ENCODE results near the gene PLCB2. TPM values are rescaled to one million over a fixed set of nuclear protein-coding genes. Genes with fewer than 3 reads are reported as not detected.

Gene PLCB2
- total and polyA plus RNA-seq, 2 experiments from 2014 or later: 9.5 to 13.8 TPM

DNA sequence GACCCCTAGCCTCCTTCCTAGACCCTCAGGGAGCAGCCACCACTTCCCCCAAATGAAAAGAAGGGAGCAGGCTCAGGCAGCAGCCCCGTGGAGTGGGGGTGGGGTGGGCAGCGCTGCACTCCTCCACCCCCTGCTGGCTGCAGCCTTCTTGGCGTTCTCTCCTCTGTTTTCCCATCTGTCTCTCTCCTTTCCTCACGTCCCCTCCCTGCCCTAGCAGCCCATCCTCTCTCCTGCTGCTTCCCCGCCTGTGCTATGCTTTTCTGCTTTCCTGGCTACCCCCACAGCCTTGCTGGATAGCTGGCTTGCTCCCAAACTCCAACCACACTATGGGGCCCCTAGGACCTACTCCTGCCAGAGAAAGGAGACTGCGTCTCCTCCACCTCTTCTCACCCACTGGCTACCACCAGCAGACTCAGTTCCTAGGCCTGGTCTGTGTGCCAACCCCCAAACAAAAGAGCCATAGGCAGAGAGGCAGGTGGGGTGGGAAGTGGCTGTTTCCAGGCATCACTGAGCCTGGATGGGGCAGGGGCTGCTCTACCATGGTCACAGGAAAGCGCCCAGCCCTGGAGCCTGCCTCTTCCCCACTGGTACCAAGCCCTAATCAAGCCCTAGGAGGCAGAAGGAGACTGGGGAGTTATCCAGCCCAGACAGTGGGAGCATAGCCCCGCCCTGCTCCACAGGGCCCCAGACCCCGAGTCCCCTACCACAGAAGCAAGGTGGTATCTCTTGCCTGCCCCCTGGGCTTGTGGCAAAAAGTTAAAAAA, 46.9 kb upstream of the PLCB2 start:
- Histone ChIP-seq H3K27ac (ENCODE audit: low read depth) (no peak overlapping the region), H3K79me2 (replicated peaks; ENCODE audit: insufficient read depth) (no peaks in the 10 kb centered on the region), H2AFZ (peak overlapping the region; percentile 95), H3K27me3 (ENCODE audit: insufficient read depth) (peaks cover 22% of the 10 kb centered on the region), H4K20me1 (replicated peaks; ENCODE audit: insufficient read depth) (no peaks in the 10 kb centered on the region), H3K36me3 (ENCODE audit: insufficient read depth) (no peaks in the 10 kb centered on the region), H3K4me1 (ENCODE audit: insufficient read depth) (peaks cover 25% of the 10 kb centered on the region), H3F3A (replicated peaks; ENCODE audit: low read depth) (peaks cover 22% of the 10 kb centered on the region), H3K4me2 (peak overlapping the region; percentile 80), H3K4me3 (peak overlapping the region; percentile 44), H3K9me2 (ENCODE audit: insufficient read depth) (no peaks in the 10 kb centered on the region)
- Mint-ChIP-seq H3K36me3 (ENCODE audit: low read depth) (no peaks in the 10 kb centered on the region; the same call in 2 of the 3 replicates), H3K27me3 (ENCODE audit: insufficient read depth, low read depth, poor library complexity) (peaks cover 19% of the 10 kb centered on the region), H3K9me3 (peaks cover 3% of the 10 kb centered on the region; the same call in 2 of the 3 replicates), H3K4me1 (peaks cover 34% of the 10 kb centered on the region), H3K4me3 (peak overlapping the region; percentile 16; the same call in 2 of the 3 replicates), H3K27ac (no peak overlapping the region)
- DNase-seq (ENCODE audit: low spot score) (peak; percentile 83), ATAC-seq (peak; percentile 44)
- no peak for TF ChIP-seq STAT1 (IDR thresholded peaks at IDR 0.05; ENCODE audit: unreplicated experiment)
- no peak for TF ChIP-seq ZNF114 (CRISPR knock-in tag; IDR thresholded peaks at IDR 0.05)
- no peak for TF ChIP-seq NANOG (IDR thresholded peaks at IDR 0.05; ENCODE audit: borderline replicate concordance)
- TF ChIP-seq, protein P1, sequence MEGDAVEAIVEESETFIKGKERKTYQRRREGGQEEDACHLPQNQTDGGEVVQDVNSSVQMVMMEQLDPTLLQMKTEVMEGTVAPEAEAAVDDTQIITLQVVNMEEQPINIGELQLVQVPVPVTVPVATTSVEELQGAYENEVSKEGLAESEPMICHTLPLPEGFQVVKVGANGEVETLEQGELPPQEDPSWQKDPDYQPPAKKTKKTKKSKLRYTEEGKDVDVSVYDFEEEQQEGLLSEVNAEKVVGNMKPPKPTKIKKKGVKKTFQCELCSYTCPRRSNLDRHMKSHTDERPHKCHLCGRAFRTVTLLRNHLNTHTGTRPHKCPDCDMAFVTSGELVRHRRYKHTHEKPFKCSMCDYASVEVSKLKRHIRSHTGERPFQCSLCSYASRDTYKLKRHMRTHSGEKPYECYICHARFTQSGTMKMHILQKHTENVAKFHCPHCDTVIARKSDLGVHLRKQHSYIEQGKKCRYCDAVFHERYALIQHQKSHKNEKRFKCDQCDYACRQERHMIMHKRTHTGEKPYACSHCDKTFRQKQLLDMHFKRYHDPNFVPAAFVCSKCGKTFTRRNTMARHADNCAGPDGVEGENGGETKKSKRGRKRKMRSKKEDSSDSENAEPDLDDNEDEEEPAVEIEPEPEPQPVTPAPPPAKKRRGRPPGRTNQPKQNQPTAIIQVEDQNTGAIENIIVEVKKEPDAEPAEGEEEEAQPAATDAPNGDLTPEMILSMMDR (conservative IDR thresholded peaks at IDR 0.05; ENCODE audit: low read depth in 2 of 2): peak in 1 of 2 experiments; percentile 49; a peak in 3 of 4 replicates

DNA sequence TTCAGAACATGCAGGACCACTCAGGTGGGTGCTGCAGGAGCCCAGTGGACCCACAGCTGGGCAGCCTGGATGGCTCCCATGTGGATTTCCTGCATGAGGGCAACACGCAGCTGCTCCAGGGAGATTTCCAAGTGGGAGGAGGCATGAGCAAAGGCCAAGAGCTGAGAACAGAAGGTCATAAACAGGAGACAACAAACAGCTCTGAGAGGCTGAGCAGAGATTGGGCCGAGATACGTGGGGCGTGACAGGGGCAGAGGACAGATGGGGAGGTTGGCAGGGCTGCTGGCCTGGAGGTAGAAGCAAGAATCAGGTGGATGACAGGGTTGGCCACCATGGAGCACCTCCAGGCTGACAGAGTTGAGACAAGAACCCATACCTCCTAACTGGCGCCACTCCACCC, 46.0 kb upstream of the PLCB2 start:
- no peak for ATAC-seq
- Histone ChIP-seq H3K4me3 (no peak overlapping the region), H2AFZ (peak overlapping the region; percentile 69; the same call in 1 of the 2 replicates), H3K4me1 (ENCODE audit: insufficient read depth) (peaks cover 18% of the 10 kb centered on the region), H3K27ac (ENCODE audit: low read depth) (no peak overlapping the region), H3K79me2 (replicated peaks; ENCODE audit: insufficient read depth) (no peaks in the 10 kb centered on the region), H3K36me3 (ENCODE audit: insufficient read depth) (no peaks in the 10 kb centered on the region), H4K20me1 (replicated peaks; ENCODE audit: insufficient read depth) (no peaks in the 10 kb centered on the region), H3K27me3 (ENCODE audit: insufficient read depth) (peaks cover 15% of the 10 kb centered on the region), H3K4me2 (peak overlapping the region; percentile 80), H3F3A (replicated peaks; ENCODE audit: low read depth) (peaks cover 16% of the 10 kb centered on the region), H3K9me2 (ENCODE audit: insufficient read depth) (no peaks in the 10 kb centered on the region)
- Mint-ChIP-seq H3K27ac (no peak overlapping the region), H3K27me3 (ENCODE audit: insufficient read depth, low read depth, poor library complexity) (peaks cover 15% of the 10 kb centered on the region), H3K4me1 (peaks cover 29% of the 10 kb centered on the region), H3K36me3 (ENCODE audit: low read depth) (no peaks in the 10 kb centered on the region; the same call in 2 of the 3 replicates), H3K4me3 (no peak overlapping the region; the same call in 2 of the 3 replicates), H3K9me3 (no peaks in the 10 kb centered on the region; the same call in 2 of the 3 replicates)
- DNase-seq (ENCODE audit: low spot score): no peak
- TF ChIP-seq EZH2 (IDR thresholded peaks at IDR 0.05; ENCODE audit: low read depth, unreplicated experiment) (no peak), JUNB (IDR thresholded peaks at IDR 0.05; ENCODE audit: unreplicated experiment) (no peak), STAT1 (IDR thresholded peaks at IDR 0.05; ENCODE audit: unreplicated experiment) (no peak), ZNF331 (CRISPR knock-in tag; IDR thresholded peaks at IDR 0.05; ENCODE audit: low read depth) (no peak)
- TF ChIP-seq, protein P2, sequence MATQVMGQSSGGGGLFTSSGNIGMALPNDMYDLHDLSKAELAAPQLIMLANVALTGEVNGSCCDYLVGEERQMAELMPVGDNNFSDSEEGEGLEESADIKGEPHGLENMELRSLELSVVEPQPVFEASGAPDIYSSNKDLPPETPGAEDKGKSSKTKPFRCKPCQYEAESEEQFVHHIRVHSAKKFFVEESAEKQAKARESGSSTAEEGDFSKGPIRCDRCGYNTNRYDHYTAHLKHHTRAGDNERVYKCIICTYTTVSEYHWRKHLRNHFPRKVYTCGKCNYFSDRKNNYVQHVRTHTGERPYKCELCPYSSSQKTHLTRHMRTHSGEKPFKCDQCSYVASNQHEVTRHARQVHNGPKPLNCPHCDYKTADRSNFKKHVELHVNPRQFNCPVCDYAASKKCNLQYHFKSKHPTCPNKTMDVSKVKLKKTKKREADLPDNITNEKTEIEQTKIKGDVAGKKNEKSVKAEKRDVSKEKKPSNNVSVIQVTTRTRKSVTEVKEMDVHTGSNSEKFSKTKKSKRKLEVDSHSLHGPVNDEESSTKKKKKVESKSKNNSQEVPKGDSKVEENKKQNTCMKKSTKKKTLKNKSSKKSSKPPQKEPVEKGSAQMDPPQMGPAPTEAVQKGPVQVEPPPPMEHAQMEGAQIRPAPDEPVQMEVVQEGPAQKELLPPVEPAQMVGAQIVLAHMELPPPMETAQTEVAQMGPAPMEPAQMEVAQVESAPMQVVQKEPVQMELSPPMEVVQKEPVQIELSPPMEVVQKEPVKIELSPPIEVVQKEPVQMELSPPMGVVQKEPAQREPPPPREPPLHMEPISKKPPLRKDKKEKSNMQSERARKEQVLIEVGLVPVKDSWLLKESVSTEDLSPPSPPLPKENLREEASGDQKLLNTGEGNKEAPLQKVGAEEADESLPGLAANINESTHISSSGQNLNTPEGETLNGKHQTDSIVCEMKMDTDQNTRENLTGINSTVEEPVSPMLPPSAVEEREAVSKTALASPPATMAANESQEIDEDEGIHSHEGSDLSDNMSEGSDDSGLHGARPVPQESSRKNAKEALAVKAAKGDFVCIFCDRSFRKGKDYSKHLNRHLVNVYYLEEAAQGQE (IDR thresholded peaks at IDR 0.05; ENCODE audit: unreplicated experiment): no peak
- TF ChIP-seq, protein P3, sequence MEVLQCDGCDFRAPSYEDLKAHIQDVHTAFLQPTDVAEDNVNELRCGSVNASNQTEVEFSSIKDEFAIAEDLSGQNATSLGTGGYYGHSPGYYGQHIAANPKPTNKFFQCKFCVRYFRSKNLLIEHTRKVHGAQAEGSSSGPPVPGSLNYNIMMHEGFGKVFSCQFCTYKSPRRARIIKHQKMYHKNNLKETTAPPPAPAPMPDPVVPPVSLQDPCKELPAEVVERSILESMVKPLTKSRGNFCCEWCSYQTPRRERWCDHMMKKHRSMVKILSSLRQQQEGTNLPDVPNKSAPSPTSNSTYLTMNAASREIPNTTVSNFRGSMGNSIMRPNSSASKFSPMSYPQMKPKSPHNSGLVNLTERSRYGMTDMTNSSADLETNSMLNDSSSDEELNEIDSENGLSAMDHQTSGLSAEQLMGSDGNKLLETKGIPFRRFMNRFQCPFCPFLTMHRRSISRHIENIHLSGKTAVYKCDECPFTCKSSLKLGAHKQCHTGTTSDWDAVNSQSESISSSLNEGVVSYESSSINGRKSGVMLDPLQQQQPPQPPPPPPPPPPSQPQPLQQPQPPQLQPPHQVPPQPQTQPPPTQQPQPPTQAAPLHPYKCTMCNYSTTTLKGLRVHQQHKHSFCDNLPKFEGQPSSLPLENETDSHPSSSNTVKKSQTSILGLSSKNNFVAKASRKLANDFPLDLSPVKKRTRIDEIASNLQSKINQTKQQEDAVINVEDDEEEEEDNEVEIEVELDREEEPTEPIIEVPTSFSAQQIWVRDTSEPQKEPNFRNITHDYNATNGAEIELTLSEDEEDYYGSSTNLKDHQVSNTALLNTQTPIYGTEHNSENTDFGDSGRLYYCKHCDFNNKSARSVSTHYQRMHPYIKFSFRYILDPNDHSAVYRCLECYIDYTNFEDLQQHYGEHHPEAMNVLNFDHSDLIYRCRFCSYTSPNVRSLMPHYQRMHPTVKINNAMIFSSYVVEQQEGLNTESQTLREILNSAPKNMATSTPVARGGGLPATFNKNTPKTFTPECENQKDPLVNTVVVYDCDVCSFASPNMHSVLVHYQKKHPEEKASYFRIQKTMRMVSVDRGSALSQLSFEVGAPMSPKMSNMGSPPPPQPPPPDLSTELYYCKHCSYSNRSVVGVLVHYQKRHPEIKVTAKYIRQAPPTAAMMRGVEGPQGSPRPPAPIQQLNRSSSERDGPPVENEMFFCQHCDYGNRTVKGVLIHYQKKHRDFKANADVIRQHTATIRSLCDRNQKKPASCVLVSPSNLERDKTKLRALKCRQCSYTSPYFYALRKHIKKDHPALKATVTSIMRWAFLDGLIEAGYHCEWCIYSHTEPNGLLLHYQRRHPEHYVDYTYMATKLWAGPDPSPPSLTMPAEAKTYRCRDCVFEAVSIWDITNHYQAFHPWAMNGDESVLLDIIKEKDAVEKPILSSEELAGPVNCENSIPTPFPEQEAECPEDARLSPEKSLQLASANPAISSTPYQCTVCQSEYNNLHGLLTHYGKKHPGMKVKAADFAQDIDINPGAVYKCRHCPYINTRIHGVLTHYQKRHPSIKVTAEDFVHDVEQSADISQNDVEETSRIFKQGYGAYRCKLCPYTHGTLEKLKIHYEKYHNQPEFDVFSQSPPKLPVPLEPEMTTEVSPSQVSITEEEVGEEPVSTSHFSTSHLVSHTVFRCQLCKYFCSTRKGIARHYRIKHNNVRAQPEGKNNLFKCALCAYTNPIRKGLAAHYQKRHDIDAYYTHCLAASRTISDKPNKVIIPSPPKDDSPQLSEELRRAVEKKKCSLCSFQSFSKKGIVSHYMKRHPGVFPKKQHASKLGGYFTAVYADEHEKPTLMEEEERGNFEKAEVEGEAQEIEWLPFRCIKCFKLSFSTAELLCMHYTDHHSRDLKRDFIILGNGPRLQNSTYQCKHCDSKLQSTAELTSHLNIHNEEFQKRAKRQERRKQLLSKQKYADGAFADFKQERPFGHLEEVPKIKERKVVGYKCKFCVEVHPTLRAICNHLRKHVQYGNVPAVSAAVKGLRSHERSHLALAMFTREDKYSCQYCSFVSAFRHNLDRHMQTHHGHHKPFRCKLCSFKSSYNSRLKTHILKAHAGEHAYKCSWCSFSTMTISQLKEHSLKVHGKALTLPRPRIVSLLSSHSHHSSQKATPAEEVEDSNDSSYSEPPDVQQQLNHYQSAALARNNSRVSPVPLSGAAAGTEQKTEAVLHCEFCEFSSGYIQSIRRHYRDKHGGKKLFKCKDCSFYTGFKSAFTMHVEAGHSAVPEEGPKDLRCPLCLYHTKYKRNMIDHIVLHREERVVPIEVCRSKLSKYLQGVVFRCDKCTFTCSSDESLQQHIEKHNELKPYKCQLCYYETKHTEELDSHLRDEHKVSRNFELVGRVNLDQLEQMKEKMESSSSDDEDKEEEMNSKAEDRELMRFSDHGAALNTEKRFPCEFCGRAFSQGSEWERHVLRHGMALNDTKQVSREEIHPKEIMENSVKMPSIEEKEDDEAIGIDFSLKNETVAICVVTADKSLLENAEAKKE (CRISPR knock-in tag; IDR thresholded peaks at IDR 0.05): no peak

All from GM23338 (cell line).